ENCODE data around the gene PAEP.
"Not testable (repeated sequence)": the region's sequence is repeated elsewhere in the genome, so short reads cannot be mapped to it uniquely, and the experiment has no call there.

The PAEP gene

DNA sequence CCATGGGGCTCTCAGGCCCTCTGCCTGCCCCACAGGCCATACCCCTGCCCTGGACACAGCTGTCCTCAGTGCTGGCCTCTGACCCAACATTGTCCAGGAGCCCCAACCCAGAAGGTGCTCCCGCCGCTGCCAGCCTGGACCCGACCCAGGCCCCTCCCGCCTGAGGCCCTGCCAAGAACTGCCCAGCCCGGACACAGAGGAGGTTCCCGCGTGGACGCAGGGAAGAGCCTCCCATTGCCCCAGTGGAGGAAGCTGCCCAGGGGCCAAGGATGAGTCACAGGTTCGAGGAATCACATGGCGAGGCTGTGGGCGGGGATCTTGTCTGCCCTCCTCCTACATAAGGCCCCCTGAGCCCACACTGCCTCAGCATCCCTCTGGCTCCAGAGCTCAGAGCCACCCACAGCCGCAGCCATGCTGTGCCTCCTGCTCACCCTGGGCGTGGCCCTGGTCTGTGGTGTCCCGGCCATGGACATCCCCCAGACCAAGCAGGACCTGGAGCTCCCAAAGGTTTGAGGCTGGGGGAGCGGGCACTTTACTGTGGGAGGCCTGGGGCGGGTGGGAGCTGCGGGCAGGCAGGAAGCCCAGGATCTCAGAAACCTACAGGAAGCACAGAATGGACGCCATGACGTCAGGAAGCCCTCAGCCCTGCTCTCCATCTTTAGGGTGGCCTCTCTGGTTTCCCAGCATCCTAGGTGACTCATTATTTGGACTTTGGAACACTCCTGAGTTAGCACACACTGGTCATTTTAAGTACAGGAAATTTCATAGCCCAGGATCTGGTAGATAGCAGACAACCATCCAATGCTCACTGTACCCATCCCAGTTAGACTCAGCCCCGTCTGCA, at the start of gene PAEP:
PAEP (plus strand) TSS at position 366 of the 844 bp plus-strand sequence.
- DNase-seq (ENCODE audit: low read depth in 2 of 2), result no peak

DNA sequence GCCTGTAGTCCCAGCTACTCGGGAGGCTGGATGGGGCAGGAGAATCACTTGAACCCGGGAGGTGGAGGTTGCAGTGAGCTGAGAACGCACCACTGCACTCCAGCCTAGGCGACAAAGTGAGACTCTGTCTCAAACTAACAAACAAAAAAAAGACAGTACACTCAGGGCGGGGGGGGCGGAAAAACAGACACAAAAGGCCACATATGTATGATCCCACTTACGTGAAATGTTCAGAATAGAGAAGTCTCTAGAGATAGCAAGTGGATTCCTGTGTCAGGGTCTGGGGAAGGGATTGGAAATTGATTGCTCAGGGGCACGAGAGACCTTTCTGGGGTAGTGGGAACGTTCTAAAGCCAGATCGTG, 49.3 kb upstream of the PAEP start:
- no peak for DNase-seq (ENCODE audit: low read depth in 2 of 2)

DNA sequence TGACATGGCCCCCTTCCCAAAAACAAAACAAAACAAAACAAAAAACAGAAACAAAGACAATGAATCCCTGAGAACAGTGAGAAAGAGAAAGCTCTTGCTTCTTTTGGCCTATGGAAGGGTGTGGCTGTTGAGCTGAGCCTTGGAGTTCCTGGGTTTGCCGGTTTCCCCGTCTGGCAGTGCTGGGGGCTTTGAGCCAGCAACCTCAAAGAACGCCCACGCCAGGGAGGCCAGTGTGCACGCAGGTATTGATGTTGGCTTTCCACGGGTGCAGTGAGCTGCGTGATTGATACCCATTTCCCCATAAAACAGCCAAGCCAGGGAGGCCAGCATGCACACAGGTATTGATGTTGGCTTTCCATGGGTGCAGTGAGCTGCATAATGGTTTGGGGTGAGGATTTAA, 48.7 kb upstream of the PAEP start:
- no peak for DNase-seq (ENCODE audit: low read depth in 2 of 2)

DNA sequence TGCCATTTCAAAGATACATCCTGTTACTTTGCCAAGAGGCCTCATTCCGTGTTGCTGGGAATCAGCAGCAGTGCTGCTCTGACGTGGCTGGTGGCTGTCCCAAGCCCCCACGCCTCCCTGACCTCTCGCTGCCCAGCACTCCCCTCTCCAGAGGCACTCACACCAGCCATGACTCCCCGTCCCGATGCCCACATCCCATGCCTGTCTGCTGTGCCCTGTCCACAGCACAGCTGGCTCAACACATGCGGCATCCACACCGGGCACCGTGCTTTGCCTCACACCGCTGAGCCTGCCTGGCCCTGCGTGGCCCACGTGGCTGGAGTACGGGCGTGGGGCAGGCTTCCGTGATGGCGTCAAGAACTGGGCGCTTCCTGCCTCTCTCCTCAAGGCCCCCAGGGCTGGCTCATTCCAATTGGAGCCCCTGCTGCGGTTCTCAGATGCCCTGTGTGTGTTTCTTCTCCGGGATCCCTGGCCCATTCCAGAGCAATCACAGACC, 48.2 kb upstream of the PAEP start:
- no peak for DNase-seq (ENCODE audit: low read depth in 2 of 2)

DNA sequence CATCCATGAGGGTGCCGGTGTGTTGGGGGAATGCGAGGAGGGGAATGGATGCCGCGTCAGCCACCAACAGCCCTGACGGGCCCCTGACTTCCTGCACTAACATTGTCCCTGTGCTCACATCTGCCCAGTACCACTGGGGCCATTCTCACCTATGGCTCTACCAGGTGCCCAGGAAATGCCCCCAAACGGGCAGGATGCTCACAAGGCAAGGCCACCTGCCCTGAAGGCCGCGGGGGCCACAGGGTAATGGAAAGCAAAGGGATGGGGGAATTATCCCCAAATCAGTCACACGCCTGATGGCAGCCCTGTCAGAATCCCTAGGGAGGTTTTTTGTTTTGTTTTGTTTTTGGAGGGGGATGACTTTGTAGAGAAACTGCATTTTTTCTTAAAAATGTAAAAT, 47.6 kb upstream of the PAEP start:
- DNase-seq (ENCODE audit: low read depth in 2 of 2), result not testable (repeated sequence)

DNA sequence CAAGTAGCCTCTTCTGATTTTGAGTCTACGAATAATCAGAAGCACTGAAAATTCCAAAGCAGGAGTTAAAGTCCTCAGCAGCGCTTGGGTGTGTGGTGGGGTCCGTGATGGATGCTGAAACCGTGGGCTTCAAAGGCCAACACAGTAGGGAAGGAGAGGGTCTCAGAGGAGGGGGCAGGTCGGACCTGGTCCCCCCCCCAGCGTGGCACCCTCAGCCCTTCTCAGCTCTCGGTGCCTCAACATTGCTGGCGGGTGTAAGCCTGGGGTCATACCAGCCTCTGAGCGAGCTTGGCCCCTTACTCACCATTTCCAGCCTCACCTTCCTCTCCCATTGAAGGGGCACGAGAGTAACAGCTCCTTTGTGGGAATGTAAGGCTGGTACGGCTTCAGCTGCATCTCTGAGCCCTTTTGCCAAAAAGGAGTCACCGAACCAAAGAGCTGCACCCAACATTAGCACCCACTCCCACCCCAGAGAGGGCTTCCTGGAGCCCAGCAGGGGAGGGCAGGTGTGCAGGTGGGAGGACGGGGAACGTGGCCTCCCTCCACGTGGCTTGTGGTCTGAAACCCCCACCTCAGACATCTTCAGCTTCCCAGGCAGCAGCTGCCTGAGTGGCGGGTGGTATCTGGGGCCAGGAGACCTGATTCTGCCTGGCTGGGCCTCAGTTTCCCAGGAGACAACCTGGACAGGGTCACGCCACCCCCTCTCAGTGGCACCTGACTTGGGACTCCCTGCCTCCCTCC, 47.0 kb upstream of the PAEP start:
- no peak for DNase-seq (ENCODE audit: low read depth in 2 of 2)

DNA sequence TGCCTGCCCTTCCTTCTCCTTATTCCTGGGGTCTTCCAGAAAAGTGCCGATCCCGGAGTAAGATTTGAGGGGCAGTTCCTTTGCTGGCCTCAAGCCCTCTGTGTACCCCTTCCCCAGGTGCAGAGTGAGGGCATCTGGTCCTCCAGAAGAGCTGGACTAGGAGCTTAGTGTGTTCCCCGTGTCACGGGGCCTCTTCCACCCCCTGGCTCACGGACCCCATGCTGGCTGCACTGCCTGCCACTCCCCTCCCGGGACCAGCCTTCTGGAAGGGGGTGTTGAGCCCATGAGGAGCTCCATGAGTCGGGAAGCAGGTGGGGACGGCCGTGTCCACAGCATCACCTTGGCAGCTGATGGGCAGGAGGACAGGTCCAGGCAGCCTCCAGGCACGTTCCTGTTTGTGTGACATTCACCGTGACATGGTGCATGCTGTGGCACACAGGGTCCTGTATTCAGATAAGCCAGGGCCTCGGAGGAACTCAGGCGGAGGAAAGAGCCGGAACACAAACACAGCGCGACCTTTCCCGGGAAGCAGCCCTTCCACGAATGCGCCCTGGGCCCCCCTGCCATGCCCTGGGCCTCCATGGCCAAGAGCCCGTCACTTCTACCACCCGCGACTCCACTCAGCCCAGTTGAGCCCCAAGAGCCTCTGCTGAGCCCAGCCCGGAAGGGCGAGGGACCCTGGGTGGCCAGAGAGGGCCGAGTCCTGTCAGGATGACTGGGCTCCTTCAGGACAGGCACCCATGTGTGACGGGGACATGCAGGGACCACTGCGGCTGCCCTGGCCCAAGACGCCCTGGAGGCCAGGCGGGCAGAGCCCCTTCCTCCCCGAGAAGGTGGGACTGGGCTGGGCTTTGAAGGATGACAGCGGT, 46.2 kb upstream of the PAEP start:
- DNase-seq (ENCODE audit: low read depth in 2 of 2), result no peak

DNA sequence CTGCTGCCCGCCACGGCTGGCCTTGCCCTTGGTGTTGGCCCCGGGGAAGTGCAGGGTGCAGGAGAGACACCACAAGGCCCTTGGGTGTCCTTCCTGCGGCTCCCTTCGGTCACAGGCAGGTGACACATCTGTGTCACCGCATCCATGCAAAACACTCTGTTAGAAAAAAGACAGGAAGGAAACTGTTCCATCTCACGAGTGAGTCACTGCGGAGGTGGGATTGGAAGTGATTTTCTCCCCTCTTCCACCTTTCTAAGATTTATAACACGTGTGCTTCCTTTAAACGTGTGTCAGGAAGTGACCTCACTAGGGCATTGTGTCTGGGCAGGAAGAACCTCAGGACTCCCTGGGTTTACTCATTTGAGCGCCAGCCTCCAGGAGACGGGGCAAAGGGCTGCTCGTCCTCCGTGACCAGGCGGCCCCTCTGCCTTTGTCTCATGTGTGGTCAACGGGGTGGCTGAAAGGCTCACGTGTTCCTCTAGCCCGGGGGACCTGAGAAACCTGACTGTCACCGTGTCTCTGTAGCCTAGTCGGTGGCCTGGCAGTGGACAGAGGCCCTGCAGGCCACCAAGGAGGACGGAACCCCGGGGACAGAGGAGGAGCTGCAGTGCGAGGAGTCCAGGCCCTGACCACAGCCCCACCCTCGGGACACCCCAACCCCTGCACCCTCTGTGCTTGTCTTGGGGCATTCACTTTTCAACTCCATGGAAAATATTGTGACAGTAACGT, 45.3 kb upstream of the PAEP start:
- DNase-seq (ENCODE audit: low read depth in 2 of 2), result no peak

DNA sequence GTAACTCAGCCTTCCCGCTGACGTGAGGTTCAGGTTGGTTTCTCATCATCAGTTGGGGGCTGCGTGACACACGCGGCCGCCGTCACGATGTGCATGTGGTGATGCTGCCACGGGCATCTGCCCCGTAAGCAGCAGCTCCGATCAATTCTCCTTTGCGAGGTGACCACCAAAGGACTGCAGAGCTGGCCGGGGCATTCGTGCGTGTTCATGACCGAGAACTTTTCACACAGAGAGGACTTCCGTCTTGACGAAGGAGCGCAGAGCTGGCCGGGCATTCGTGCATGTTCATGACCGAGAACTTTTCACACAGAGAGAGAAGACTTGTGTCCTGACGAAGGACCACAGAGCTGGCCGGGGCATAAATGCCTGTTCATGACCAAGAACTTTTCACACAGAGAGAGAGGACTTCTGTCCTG, 44.1 kb upstream of the PAEP start:
- DNase-seq (ENCODE audit: low read depth in 2 of 2), result no peak

DNA sequence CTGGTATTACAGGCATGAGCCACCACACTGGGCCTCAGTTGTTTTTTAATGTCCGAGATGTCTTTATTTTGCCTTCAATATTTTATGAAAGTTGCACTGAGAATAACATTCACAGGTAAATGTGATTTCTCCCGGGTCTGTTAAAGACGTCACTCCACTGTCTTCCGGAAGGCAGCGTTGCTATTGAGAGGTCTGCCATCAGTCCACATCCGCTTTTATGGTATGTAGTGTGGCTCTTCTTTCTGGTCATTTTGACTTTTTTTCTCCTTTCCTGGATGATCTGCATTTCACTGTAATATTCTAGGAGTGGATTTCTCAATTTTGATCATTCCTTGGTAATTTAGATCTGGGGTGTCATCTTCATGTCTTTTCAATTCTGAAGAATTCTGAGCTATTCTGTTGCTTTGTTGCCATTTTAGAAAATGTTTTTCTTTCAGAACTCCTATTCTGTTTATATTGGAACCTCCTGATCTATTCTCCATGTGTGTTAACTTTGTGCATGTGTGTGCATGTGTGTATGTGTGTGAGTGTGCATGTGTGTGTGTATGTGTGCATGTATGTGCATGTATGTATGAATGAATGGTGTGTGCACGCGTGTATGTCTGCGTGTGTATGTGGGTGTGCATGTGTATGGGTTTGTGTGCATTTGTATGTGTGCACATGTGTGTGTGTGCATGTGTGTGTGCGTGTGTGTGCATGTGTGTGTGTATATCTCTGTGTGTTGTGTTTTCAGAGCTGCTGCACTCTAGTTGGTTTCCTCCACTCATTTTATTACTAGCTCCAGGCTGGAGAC, 42.2 kb upstream of the PAEP start:
- no peak for DNase-seq (ENCODE audit: low read depth in 2 of 2)

DNA sequence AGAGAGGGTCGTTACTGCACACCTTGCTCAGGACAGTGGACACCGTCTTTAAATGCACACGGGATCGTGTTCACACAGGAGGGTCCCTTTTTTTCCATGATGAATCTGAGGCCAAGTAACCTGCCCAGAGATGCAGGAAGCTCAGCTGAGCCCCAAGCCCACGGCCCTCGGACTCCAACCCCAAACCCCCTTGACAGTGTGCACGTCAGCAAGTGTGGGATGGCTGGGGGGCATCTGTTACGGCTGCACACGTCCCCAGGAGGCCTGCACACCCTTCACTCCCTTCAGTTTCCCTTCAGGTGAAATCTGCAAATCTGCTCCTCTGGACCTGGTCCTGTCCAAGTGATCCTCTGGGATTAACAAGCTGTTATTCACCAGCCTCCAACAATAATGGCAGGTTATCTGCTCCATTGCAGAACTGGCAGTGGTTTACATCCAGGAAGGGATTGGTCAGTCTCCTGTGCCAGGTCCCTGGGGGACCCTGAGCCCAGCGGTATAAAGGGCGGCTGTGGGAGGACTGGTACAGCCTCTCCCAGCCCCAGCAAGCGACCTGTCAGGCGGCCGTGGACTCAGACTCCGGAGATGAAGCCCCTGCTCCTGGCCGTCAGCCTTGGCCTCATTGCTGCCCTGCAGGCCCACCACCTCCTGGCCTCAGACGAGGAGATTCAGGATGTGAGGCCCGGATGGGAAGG, 40.5 kb upstream of the PAEP start, which contains the start of gene LCN1:
LCN1 (plus strand) TSS at position 525 of the 692 bp plus-strand sequence; CDS start at position 583, 58 bp downstream.
- DNase-seq (ENCODE audit: low read depth in 2 of 2), result no peak

DNA sequence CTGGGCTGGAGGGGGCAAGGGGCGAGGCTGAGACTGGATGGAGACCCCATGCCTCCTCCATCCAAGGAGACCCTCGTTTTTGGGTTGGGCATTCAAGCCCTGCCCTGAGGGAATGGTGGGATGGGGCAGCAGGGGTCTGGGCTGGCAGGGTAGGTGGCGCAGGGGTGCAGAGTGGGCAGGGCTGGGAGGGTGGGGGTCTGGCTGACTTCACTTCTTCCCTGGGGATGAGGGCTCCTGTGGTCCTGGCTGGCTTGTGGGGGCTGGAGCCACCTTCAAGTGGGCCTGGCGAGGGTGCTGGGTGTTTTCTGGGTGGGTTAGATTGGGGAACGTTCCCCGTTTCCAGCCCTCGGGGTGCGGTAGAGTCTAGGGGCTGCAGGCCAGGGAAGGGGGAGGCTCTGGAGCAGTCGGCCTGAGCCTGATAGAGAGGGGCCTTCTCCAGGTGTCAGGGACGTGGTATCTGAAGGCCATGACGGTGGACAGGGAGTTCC, 39.9 kb upstream of the PAEP start:
- DNase-seq (ENCODE audit: low read depth in 2 of 2), result no peak

DNA sequence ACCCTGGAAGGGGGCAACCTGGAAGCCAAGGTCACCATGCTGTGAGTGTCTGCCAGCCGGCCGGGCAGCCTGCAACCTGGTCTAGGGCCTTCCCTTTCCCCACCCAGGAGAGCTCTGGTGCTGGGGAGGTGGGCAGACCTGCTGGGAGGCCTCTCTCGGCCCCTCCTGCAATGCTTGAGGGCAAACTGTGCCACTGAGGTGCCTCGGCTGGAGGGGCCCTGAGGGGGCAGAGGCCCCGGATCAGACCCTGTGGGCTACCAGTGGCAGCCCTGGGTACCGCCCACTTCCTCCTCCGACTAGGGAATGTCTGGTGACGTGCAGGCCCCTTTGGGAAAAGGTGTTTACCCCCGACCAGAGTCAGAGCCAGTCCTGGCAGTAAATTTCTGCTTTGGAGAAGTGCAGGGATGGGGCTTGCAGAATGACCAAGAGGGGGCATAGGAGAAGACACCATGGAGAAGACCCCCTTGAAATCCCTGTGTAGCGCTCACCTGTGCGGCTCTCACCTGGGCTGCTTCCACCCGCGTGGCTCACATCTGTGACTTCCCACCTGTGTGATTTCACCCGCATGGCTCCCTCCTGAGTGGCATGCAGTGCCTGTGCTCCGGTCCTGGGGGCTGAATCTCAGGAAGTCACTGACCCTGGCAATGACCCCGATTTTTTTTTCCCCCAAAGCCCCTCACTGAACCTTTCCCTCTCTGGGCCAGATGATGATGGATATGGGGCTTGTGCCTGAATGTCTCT, 39.2 kb upstream of the PAEP start:
- no peak for DNase-seq (ENCODE audit: low read depth in 2 of 2)

DNA sequence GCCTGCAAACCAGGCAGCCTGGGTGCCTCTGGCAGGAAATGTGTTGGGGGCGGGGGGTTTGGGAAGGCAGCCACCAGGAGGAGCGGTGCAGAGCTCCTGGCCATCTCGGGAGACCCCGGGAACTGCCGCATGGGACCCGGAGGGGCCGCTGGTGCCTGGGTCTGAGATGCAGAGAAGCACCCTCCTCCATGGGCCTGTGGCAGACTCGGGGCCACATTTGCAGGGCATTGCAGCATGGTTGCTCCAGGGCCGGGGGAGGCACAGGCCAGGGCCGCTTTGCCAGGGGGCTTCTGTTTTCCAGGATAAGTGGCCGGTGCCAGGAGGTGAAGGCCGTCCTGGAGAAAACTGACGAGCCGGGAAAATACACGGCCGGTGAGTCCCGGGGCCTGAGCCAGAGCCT, 38.6 kb upstream of the PAEP start:
- DNase-seq (ENCODE audit: low read depth in 2 of 2), result no peak

DNA sequence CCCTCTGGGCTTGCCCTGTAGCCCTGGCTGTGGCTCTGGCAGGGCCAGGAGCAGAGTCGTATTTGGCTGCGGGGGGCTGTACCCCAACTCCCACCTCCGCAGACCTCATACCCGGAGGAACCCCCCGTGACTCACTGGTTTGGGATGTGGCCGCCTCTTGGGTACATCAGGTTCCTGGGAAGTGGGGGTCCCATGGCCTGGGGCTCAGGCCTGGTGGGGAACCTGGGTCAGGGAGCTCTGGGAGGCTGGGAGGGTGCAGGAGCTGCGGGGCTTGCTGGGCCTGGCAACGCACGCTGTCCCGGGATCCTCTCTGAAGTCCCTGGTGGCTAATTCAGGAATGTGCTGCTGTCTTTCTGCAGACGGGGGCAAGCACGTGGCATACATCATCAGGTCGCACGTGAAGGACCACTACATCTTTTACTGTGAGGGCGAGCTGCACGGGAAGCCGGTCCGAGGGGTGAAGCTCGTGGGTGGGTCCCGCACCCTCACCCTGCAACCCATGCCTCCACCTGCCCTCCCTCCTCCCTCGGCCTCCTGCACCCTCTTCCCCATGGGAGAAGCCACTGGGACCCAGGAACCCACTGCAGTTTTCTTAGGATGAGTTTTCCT, 37.9 kb upstream of the PAEP start:
- DNase-seq (ENCODE audit: low read depth in 2 of 2), result no peak

DNA sequence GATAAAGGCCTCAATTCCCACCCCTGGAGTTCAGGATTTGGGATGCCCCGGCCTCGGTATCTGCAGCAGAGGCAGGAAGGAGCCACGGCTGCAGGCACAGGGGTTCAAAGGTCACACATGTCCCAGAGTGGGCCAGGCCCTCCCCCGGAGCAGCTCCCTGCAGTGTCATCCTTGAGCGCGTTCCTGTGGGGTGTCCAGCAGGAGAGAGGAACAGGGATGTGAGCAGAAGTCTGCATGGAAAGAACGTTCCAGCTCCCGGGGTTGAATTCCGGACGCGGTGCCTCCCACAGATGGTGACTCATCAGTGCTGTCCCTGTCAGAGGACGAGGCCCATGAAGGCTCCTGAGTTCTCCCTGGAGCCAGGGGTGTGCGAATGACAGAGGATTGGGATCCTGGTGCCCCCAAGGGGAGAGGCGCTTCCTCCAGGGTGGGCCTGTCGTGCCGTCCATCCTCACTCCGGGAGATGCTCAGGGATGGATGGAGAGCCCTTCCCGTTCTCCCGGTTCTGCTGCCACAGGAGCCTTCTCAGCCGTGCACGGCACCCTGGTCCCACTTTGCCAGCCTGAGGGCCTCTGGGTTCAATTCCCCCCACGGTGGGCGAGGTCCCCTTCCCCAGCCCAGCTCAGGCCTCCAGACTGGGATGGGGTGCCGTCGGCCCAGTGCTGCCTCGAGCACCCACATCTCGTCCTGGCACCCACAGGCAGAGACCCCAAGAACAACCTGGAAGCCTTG, 37.3 kb upstream of the PAEP start:
- DNase-seq (ENCODE audit: low read depth in 2 of 2), result no peak

DNA sequence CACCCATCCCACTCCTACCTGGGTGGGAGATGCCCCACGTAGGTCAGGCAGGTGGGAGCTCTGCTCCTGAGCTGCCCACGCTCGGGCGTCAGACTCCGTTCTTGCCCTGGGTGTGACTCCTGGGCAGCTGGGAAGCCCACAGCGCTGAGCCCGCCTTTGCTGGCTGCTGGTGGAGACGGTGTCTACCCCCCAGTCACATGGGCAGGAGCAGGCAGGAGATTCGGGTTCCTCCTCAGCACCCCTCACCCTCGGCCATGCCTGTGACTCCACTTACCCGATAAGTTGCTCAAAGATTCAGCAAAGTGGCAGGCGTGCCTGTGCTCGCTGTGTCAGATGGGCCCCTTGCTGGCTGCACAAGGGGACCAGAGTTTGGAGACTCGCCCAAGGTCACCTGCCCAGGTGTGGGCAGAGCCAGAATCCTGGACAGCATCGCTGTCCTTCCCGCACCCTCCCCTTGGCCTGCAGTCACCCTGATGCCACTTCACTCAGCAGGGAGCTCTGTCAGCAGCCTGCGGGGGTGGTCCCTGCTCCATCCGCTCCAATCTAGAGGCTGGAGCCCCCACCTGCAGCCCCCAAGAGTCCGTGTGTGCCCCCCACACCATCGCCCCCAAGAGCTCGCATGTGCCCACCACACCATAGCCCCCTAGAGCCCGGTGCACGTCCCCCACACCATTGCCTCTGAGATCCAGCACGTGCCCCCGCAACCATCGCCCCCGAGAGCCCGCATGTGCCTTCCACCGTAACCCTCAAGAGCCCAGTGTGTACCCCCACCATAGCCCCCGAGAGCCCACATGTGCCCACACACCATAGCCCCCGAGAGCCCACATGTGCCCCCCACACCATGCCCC, 36.1 kb upstream of the PAEP start:
- no peak for DNase-seq (ENCODE audit: low read depth in 2 of 2)

All from activated CD4-positive, alpha-beta T cell treated with anti-CD3 and anti-CD28 coated beads for 24 hours (primary cell).